NB4 (cell line): Measurements from ENCODE around the gene DNAJC15.

ENCODE experiments used
- CTCF ChIP-seq: IDR thresholded peaks from one replicate; pipeline ENCODE4 v1.5.1; 2012; ENCODE audit warnings: low read depth, low read length
- MAX ChIP-seq: IDR thresholded peaks from 2 replicates; pipeline ENCODE4 v1.6.1; 2011; ENCODE audit warnings: low read depth, low read length
- MYC ChIP-seq: IDR thresholded peaks from 2 replicates; pipeline ENCODE4 v1.6.1; 2011; ENCODE audit warnings: low read depth, low read length
- POLR2A ChIP-seq: IDR thresholded peaks from 2 replicates; pipeline ENCODE4 v1.6.1; 2011; ENCODE audit warnings: mild to moderate bottlenecking; ENCODE audit not compliant: insufficient read length; ENCODE audit errors: extremely low read depth

GRCh38 chr13:43127103-43127798 lies 103.9 kb downstream of the DNAJC15 start:
- TF ChIP-seq POLR2A (no peak), CTCF (no peak), MAX (no peak), MYC (no peak)
